Activated T-helper 17 cell treated with anti-CD3 and anti-CD28 coated beads, Interleukin-2, amount 50 U/mL, for 72 hours (primary cell): ENCODE measurements around the gene PUSL1. TPM values are rescaled to one million over a fixed set of nuclear protein-coding genes. Genes with fewer than 3 reads are reported as not detected.

ENCODE experiments used
- ATAC-seq: fragments of 150-1000 bp; cut with Tn5 transposase; replicated peaks from 2 replicates; pipeline ENCODE4 v1.10.0; 2021; ENCODE audit warnings: mild to moderate bottlenecking, moderate library complexity
- H3K27ac Mint-ChIP-seq: one replicate; pipeline ENCODE4 v1.8.0; 2022; ENCODE audit warnings: mixed read lengths
- H3K27me3 Mint-ChIP-seq: one replicate; pipeline ENCODE4 v1.8.0; 2022; ENCODE audit warnings: mixed read lengths
- H3K36me3 Mint-ChIP-seq: one replicate; pipeline ENCODE4 v1.8.0; 2022; ENCODE audit warnings: low read depth, mild to moderate bottlenecking, mixed read lengths
- H3K4me1 Mint-ChIP-seq: one replicate; pipeline ENCODE4 v1.8.0; 2022; ENCODE audit warnings: mixed read lengths
- H3K4me3 Mint-ChIP-seq: one replicate; pipeline ENCODE4 v1.8.0; 2022; ENCODE audit warnings: mild to moderate bottlenecking, mixed read lengths
- H3K9me3 Mint-ChIP-seq: one replicate; pipeline ENCODE4 v1.8.0; 2022; ENCODE audit warnings: mixed read lengths
- total RNA-seq, 2 donors: library from RNA; stranded (reverse); gene quantifications; one replicate each; pipeline ENCODE4 v1.2.3, GENCODE V29; 2022

The PUSL1 gene
- total RNA-seq, 2 donors from 2014 or later, result 15.9 to 24.0 TPM

GRCh38 chr1:1317420-1317819 is 9.0 kb downstream of the PUSL1 start:
- H3K36me3 Mint-ChIP-seq, result peaks cover 67% of the 10 kb centered on the region
- H3K4me3 Mint-ChIP-seq, result no peak overlapping the region
- H3K9me3 Mint-ChIP-seq, result no peaks in the 10 kb centered on the region
- ATAC-seq, result no peak
- H3K27ac Mint-ChIP-seq, result no peak overlapping the region
- no peaks in the 10 kb centered on the region for H3K27me3 Mint-ChIP-seq
- H3K4me1 Mint-ChIP-seq, result peaks cover 5% of the 10 kb centered on the region

- Mint-ChIP-seq H3K4me3 (no peak overlapping the region), H3K4me1 (peaks cover 7% of the 10 kb centered on the region), H3K36me3 (peaks cover 60% of the 10 kb centered on the region), H3K9me3 (no peaks in the 10 kb centered on the region), H3K27me3 (no peaks in the 10 kb centered on the region), H3K27ac (no peak overlapping the region)
- no peak for ATAC-seq
Measured at GRCh38 chr1:1318131-1318652, 9.8 kb downstream of the PUSL1 start.

GRCh38 chr1:1318777-1319645 is 10.6 kb downstream of the PUSL1 start:
- Mint-ChIP-seq H3K4me3 (no peak overlapping the region), H3K36me3 (peaks cover 58% of the 10 kb centered on the region), H3K4me1 (peaks cover 13% of the 10 kb centered on the region), H3K27me3 (no peaks in the 10 kb centered on the region), H3K27ac (no peak overlapping the region), H3K9me3 (no peaks in the 10 kb centered on the region)
- no peak for ATAC-seq

GRCh38 chr1:1319646-1319941 is 11.2 kb downstream of the PUSL1 start:
- ATAC-seq, result no peak
- Mint-ChIP-seq H3K4me3 (no peak overlapping the region), H3K27ac (no peak overlapping the region)

GRCh38 chr1:1320666-1321448 is 12.5 kb downstream of the PUSL1 start:
- Mint-ChIP-seq H3K4me3 (no peak overlapping the region), H3K27ac (no peak overlapping the region), H3K9me3 (no peaks in the 10 kb centered on the region), H3K4me1 (peaks cover 13% of the 10 kb centered on the region), H3K27me3 (no peaks in the 10 kb centered on the region), H3K36me3 (peaks cover 48% of the 10 kb centered on the region)
- ATAC-seq, result no peak

More at GRCh38 chr1:1319646-1319941, 11.2 kb downstream of the PUSL1 start:
- H3K9me3 Mint-ChIP-seq, result no peaks in the 10 kb centered on the region
- peaks cover 13% of the 10 kb centered on the region for H3K4me1 Mint-ChIP-seq
- H3K27me3 Mint-ChIP-seq, result no peaks in the 10 kb centered on the region
- H3K36me3 Mint-ChIP-seq, result peaks cover 58% of the 10 kb centered on the region

GRCh38 chr1:1321477-1321876 is 13.1 kb downstream of the PUSL1 start:
- Mint-ChIP-seq H3K36me3 (peaks cover 42% of the 10 kb centered on the region), H3K9me3 (no peaks in the 10 kb centered on the region), H3K4me3 (no peak overlapping the region), H3K27ac (no peak overlapping the region), H3K27me3 (no peaks in the 10 kb centered on the region), H3K4me1 (peaks cover 13% of the 10 kb centered on the region)
- ATAC-seq, result no peak

GRCh38 chr1:1322418-1322817 is 14.0 kb downstream of the PUSL1 start:
- Mint-ChIP-seq H3K27me3 (no peaks in the 10 kb centered on the region), H3K4me3 (peak overlapping the region; percentile 80), H3K36me3 (peaks cover 34% of the 10 kb centered on the region), H3K9me3 (no peaks in the 10 kb centered on the region), H3K4me1 (peaks cover 13% of the 10 kb centered on the region), H3K27ac (peak overlapping the region; percentile 86)
- ATAC-seq, result no peak

GRCh38 chr1:1322952-1323351 is 14.6 kb downstream of the PUSL1 start:
- H3K27me3 Mint-ChIP-seq, result no peaks in the 10 kb centered on the region
- H3K4me1 Mint-ChIP-seq, result peaks cover 13% of the 10 kb centered on the region
- peak overlapping the region; percentile 80 for H3K4me3 Mint-ChIP-seq
- peak overlapping the region; percentile 86 for H3K27ac Mint-ChIP-seq
- H3K9me3 Mint-ChIP-seq, result no peaks in the 10 kb centered on the region
- peaks cover 29% of the 10 kb centered on the region for H3K36me3 Mint-ChIP-seq
- no peak for ATAC-seq

GRCh38 chr1:1324084-1324523 is 15.7 kb downstream of the PUSL1 start:
- peak overlapping the region; percentile 83 for H3K27ac Mint-ChIP-seq
- no peaks in the 10 kb centered on the region for H3K27me3 Mint-ChIP-seq
- H3K36me3 Mint-ChIP-seq, result peaks cover 18% of the 10 kb centered on the region
- peak overlapping the region; percentile 80 for H3K4me3 Mint-ChIP-seq
- peaks cover 13% of the 10 kb centered on the region for H3K4me1 Mint-ChIP-seq
- H3K9me3 Mint-ChIP-seq, result no peaks in the 10 kb centered on the region
- no peak for ATAC-seq

- no peaks in the 10 kb centered on the region for H3K27me3 Mint-ChIP-seq
- no peaks in the 10 kb centered on the region for H3K9me3 Mint-ChIP-seq
- peaks cover 12% of the 10 kb centered on the region for H3K36me3 Mint-ChIP-seq
- peaks cover 13% of the 10 kb centered on the region for H3K4me1 Mint-ChIP-seq
- peak; percentile 91 for ATAC-seq
- H3K4me3 Mint-ChIP-seq, result peak within 1 kb of the TSS; percentile 80
- H3K27ac Mint-ChIP-seq, result peak within 1 kb of the TSS; percentile 86
Measured at GRCh38 chr1:1324524-1325287, 16.3 kb downstream of the PUSL1 start, which contains the start of the genes CPTP and INTS11. Gene CPTP, plus strand, starts transcription at chr1:1324802. Its CDS starts 2,109 bp downstream, at chr1:1326911. Gene INTS11, minus strand, starts transcription at chr1:1324660. Its CDS starts 52 bp downstream, at chr1:1324608.

- Mint-ChIP-seq H3K27ac (peak overlapping the region; percentile 59), H3K9me3 (no peaks in the 10 kb centered on the region), H3K4me1 (peaks cover 13% of the 10 kb centered on the region), H3K36me3 (peaks cover 6% of the 10 kb centered on the region), H3K4me3 (peak overlapping the region; percentile 69), H3K27me3 (no peaks in the 10 kb centered on the region)
- ATAC-seq, result no peak
Measured at GRCh38 chr1:1325288-1326074, 17.1 kb downstream of the PUSL1 start.

- peak overlapping the region; percentile 69 for H3K4me3 Mint-ChIP-seq
- H3K27me3 Mint-ChIP-seq, result no peaks in the 10 kb centered on the region
- peaks cover 13% of the 10 kb centered on the region for H3K4me1 Mint-ChIP-seq
- H3K27ac Mint-ChIP-seq, result peak overlapping the region; percentile 59
- peaks cover 6% of the 10 kb centered on the region for H3K36me3 Mint-ChIP-seq
- H3K9me3 Mint-ChIP-seq, result no peaks in the 10 kb centered on the region
- no peak for ATAC-seq
Measured at GRCh38 chr1:1326075-1326605, 17.7 kb downstream of the PUSL1 start.

GRCh38 chr1:1327291-1327690 is 18.9 kb downstream of the PUSL1 start:
- H3K27ac Mint-ChIP-seq, result no peak overlapping the region
- H3K9me3 Mint-ChIP-seq, result no peaks in the 10 kb centered on the region
- no peak for ATAC-seq
- no peaks in the 10 kb centered on the region for H3K27me3 Mint-ChIP-seq
- no peak overlapping the region for H3K4me3 Mint-ChIP-seq
- H3K4me1 Mint-ChIP-seq, result peaks cover 10% of the 10 kb centered on the region
- H3K36me3 Mint-ChIP-seq, result peaks cover 6% of the 10 kb centered on the region
